ENCODE data around the gene DNM2.

The DNM2 gene

DNA sequence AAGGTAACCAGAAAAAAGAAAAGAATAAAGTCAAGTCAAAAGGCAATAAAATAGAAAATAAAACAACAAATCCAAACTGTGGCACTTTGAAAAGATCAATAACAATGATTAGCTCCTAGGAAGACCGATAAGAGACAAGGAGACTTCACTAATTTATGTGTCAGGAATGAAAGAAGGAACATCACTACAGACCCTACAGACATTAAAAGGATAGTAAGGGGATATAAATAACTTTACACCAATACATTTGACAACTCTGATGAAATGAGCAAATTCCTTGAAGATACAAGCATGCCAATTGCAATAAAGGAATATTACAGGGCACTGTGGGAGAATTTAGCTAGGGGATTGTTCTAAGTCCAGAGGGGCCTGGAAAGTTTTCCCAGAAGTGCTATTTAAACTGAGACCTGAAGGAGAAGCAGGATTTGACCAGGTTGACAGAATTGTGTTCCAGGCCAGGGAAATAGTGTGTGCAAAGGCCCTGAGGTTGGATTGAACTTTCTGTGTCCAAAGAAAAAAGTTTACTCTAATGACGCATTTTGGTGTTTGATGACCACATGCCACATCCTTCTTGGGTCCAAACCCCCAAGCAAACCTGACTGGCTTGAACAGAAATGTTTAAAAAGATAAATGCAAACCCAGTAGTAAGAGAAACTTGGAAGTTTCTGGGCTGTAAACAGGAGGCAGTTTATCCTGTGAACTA is 128.8 kb downstream of the DNM2 start:
- no peak overlapping the region for H3K4ac ChIP-seq (ENCODE audit: low read length)
- no peak overlapping the region for H2BK5ac ChIP-seq (ENCODE audit: low read length)
- no peak overlapping the region for H3K4me2 ChIP-seq (ENCODE audit: insufficient read depth, low read length, poor library complexity, severe bottlenecking)
- H2AFZ ChIP-seq (ENCODE audit: low read length), result no peak overlapping the region
- WGBS, 2 donors (ENCODE audit: extremely low coverage in 2 of 2, insufficient read length in 2 of 2, insufficient replicate concordance in 1 of 2), result no CpG with 5 or more reads among the region's 2 CpGs
- H2AK5ac ChIP-seq (ENCODE audit: low read depth, low read length), result no peak overlapping the region
- H3K27me3 ChIP-seq (ENCODE audit: control insufficient read depth in 3 of 3, insufficient read depth in 3 of 3, low read depth in 1 of 3, low read length in 3 of 3), result no peaks in the 10 kb centered on the region
- H3K27ac ChIP-seq (replicated peaks; ENCODE audit: low read length), result no peak overlapping the region
- DNase-seq (ENCODE audit: low spot score), result no peak
- H3K4me1 ChIP-seq (ENCODE audit: control insufficient read depth in 2 of 2, insufficient read depth in 1 of 2, low read depth in 1 of 2, low read length in 2 of 2), result no peaks in the 10 kb centered on the region
- H3K14ac ChIP-seq (ENCODE audit: low read length), result no peak overlapping the region
- H3K4me3 ChIP-seq (ENCODE audit: low read length in 2 of 2), result no peak overlapping the region
- no peak overlapping the region for H3K18ac ChIP-seq (ENCODE audit: low read length)
- no peak overlapping the region for H2BK120ac ChIP-seq (ENCODE audit: low read depth, low read length)
- no peaks in the 10 kb centered on the region for H3K36me3 ChIP-seq (replicated peaks in 1 of 2; ENCODE audit: control insufficient read depth in 2 of 2, insufficient read depth in 2 of 2, low read length in 2 of 2)
- no peak overlapping the region for H4K91ac ChIP-seq (ENCODE audit: low read depth, low read length, poor library complexity)
- peaks cover 3% of the 10 kb centered on the region for H3K79me1 ChIP-seq (ENCODE audit: low read depth, low read length)
- H3K9me3 ChIP-seq (replicated peaks in 1 of 2; ENCODE audit: control insufficient read depth in 2 of 2, insufficient read depth in 1 of 2, low read depth in 1 of 2, low read length in 2 of 2), result peaks cover 3 to 4% of the 10 kb centered on the region in 2 donors
- no peak overlapping the region for H2BK12ac ChIP-seq (ENCODE audit: low read length)
- no peak overlapping the region for H4K8ac ChIP-seq (ENCODE audit: low read depth, low read length)
- no peak overlapping the region for H2BK15ac ChIP-seq (ENCODE audit: low read length)
- H3K23ac ChIP-seq (ENCODE audit: low read depth, low read length, poor library complexity), result no peak overlapping the region
- no peak overlapping the region for H3K9ac ChIP-seq (ENCODE audit: low read depth, low read length, poor library complexity)

DNA sequence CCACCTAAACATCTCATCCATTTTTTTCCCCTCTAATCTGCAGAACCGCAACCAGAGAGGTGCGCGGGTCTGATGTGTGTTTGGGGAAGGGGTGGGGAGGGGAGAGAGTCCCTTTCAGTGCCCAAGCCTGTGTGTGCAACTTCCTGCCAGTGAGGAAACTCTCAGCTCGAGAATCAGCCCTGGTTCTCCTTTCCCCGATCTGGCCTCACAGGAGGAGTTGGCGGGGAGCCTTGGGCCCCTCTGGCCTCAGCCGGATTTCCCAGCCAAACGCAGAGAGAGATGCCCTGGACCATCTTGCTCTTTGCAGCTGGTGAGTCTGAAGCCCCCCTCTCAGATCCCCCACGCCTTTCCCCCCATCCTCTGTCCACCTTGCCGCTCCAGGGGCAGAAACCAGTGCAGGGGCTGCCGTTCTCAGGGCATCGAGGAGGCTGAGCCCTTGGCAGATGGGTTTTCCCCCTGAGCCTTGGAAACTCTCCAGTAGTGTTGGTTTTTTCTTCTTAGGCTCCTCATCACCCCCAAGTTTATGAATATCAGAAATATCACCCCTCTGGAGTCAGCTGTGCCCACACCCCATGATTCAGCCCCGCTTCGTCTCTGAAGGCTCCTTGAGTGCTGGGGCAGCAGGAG is 130.5 kb downstream of the DNM2 start, which contains the start of gene C19orf38:
TSS of gene C19orf38 (plus strand) at position 186 of the 627 bp plus-strand sequence. CDS start at position 280, 94 bp downstream.
- Histone ChIP-seq H4K8ac (ENCODE audit: low read depth, low read length) (no peak within 1 kb of the TSS), H3K36me3 (replicated peaks in 1 of 2; ENCODE audit: control insufficient read depth in 2 of 2, insufficient read depth in 2 of 2, low read length in 2 of 2) (no peaks in the 10 kb centered on the region), H3K23ac (ENCODE audit: low read depth, low read length, poor library complexity) (no peak within 1 kb of the TSS), H3K27me3 (ENCODE audit: control insufficient read depth in 3 of 3, insufficient read depth in 3 of 3, low read depth in 1 of 3, low read length in 3 of 3) (no peaks in the 10 kb centered on the region), H3K9me3 (replicated peaks in 1 of 2; ENCODE audit: control insufficient read depth in 2 of 2, insufficient read depth in 1 of 2, low read depth in 1 of 2, low read length in 2 of 2) (peaks cover 3 to 4% of the 10 kb centered on the region in 2 donors), H4K91ac (ENCODE audit: low read depth, low read length, poor library complexity) (no peak within 1 kb of the TSS), H2AFZ (ENCODE audit: low read length) (peak within 1 kb of the TSS; percentile 74), H3K9ac (ENCODE audit: low read depth, low read length, poor library complexity) (peak within 1 kb of the TSS; percentile 63), H3K18ac (ENCODE audit: low read length) (no peak within 1 kb of the TSS), H3K4me3 (ENCODE audit: low read length in 2 of 2) (no peak within 1 kb of the TSS), H3K79me1 (ENCODE audit: low read depth, low read length) (peaks cover 3% of the 10 kb centered on the region), H2BK120ac (ENCODE audit: low read depth, low read length) (no peak within 1 kb of the TSS), H2AK5ac (ENCODE audit: low read depth, low read length) (no peak within 1 kb of the TSS), H3K27ac (replicated peaks; ENCODE audit: low read length) (no peak within 1 kb of the TSS), H3K14ac (ENCODE audit: low read length) (no peak within 1 kb of the TSS), H2BK5ac (ENCODE audit: low read length) (no peak within 1 kb of the TSS), H2BK12ac (ENCODE audit: low read length) (no peak within 1 kb of the TSS), H3K4me1 (ENCODE audit: control insufficient read depth in 2 of 2, insufficient read depth in 1 of 2, low read depth in 1 of 2, low read length in 2 of 2) (no peaks in the 10 kb centered on the region), H3K4ac (ENCODE audit: low read length) (no peak within 1 kb of the TSS), H2BK15ac (ENCODE audit: low read length) (no peak within 1 kb of the TSS), H3K4me2 (ENCODE audit: insufficient read depth, low read length, poor library complexity, severe bottlenecking) (no peak within 1 kb of the TSS)
- WGBS, 2 donors (ENCODE audit: extremely low coverage in 2 of 2, insufficient read length in 2 of 2, insufficient replicate concordance in 1 of 2), result no CpG with 5 or more reads among the region's 14 CpGs
- DNase-seq (ENCODE audit: low spot score), result no peak

DNA sequence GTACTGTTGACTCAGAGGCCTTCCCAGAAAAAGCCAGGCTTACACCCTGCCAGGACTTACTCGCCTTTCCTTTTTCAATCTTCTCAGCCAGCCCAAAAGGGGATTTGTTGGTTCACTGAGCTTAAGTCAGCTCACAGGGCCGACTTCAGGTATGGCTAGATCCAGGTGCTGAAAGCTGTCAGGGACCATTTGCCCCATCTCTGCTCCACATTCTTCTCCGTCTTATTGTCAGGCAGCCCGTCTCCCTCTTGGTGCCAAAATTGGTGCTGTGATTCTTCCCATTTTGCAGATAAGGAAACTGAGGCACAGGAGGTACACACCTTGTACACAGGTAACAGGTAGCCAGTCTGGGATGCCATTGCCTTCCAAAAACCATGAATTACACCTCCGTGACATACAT is 132.8 kb downstream of the DNM2 start:
- Histone ChIP-seq H3K27ac (replicated peaks; ENCODE audit: low read length) (no peak overlapping the region), H2AFZ (ENCODE audit: low read length) (no peak overlapping the region), H3K14ac (ENCODE audit: low read length) (no peak overlapping the region), H4K8ac (ENCODE audit: low read depth, low read length) (no peak overlapping the region), H3K79me1 (ENCODE audit: low read depth, low read length) (peaks cover 3% of the 10 kb centered on the region), H3K9ac (ENCODE audit: low read depth, low read length, poor library complexity) (no peak overlapping the region), H3K4me2 (ENCODE audit: insufficient read depth, low read length, poor library complexity, severe bottlenecking) (no peak overlapping the region), H3K4me1 (ENCODE audit: control insufficient read depth in 2 of 2, insufficient read depth in 1 of 2, low read depth in 1 of 2, low read length in 2 of 2) (no peaks in the 10 kb centered on the region), H2BK120ac (ENCODE audit: low read depth, low read length) (no peak overlapping the region), H2AK5ac (ENCODE audit: low read depth, low read length) (peak overlapping the region; percentile 70), H3K4ac (ENCODE audit: low read length) (no peak overlapping the region), H4K91ac (ENCODE audit: low read depth, low read length, poor library complexity) (no peak overlapping the region), H3K27me3 (ENCODE audit: control insufficient read depth in 3 of 3, insufficient read depth in 3 of 3, low read depth in 1 of 3, low read length in 3 of 3) (no peaks in the 10 kb centered on the region), H3K36me3 (replicated peaks in 1 of 2; ENCODE audit: control insufficient read depth in 2 of 2, insufficient read depth in 2 of 2, low read length in 2 of 2) (no peaks in the 10 kb centered on the region), H3K9me3 (replicated peaks in 1 of 2; ENCODE audit: control insufficient read depth in 2 of 2, insufficient read depth in 1 of 2, low read depth in 1 of 2, low read length in 2 of 2) (peaks cover 3 to 4% of the 10 kb centered on the region in 2 donors), H2BK12ac (ENCODE audit: low read length) (no peak overlapping the region), H2BK15ac (ENCODE audit: low read length) (no peak overlapping the region), H3K4me3 (ENCODE audit: low read length in 2 of 2) (peak overlapping the region in 1 of 2 donors; percentile 2), H3K18ac (ENCODE audit: low read length) (no peak overlapping the region), H3K23ac (ENCODE audit: low read depth, low read length, poor library complexity) (no peak overlapping the region), H2BK5ac (ENCODE audit: low read length) (peak overlapping the region; percentile 66)
- no peak for DNase-seq (ENCODE audit: low spot score)
- WGBS, 2 donors (ENCODE audit: extremely low coverage in 2 of 2, insufficient read length in 2 of 2, insufficient replicate concordance in 1 of 2), result no CpG with 5 or more reads among the region's 5 CpGs

- Histone ChIP-seq H3K4me3 (ENCODE audit: low read length in 2 of 2) (no peak overlapping the region), H3K4me2 (ENCODE audit: insufficient read depth, low read length, poor library complexity, severe bottlenecking) (no peak overlapping the region), H3K79me1 (ENCODE audit: low read depth, low read length) (peaks cover 3% of the 10 kb centered on the region), H4K8ac (ENCODE audit: low read depth, low read length) (no peak overlapping the region), H2BK12ac (ENCODE audit: low read length) (no peak overlapping the region), H3K14ac (ENCODE audit: low read length) (no peak overlapping the region), H2BK120ac (ENCODE audit: low read depth, low read length) (no peak overlapping the region), H3K18ac (ENCODE audit: low read length) (no peak overlapping the region), H3K27me3 (ENCODE audit: control insufficient read depth in 3 of 3, insufficient read depth in 3 of 3, low read depth in 1 of 3, low read length in 3 of 3) (no peaks in the 10 kb centered on the region), H3K27ac (replicated peaks; ENCODE audit: low read length) (no peak overlapping the region), H3K9me3 (replicated peaks in 1 of 2; ENCODE audit: control insufficient read depth in 2 of 2, insufficient read depth in 1 of 2, low read depth in 1 of 2, low read length in 2 of 2) (peaks cover 0 to 4% of the 10 kb centered on the region in 2 donors), H2BK15ac (ENCODE audit: low read length) (no peak overlapping the region), H2AK5ac (ENCODE audit: low read depth, low read length) (no peak overlapping the region), H2BK5ac (ENCODE audit: low read length) (no peak overlapping the region), H3K4me1 (ENCODE audit: control insufficient read depth in 2 of 2, insufficient read depth in 1 of 2, low read depth in 1 of 2, low read length in 2 of 2) (no peaks in the 10 kb centered on the region), H4K91ac (ENCODE audit: low read depth, low read length, poor library complexity) (no peak overlapping the region), H2AFZ (ENCODE audit: low read length) (no peak overlapping the region), H3K36me3 (replicated peaks in 1 of 2; ENCODE audit: control insufficient read depth in 2 of 2, insufficient read depth in 2 of 2, low read length in 2 of 2) (no peaks in the 10 kb centered on the region), H3K23ac (ENCODE audit: low read depth, low read length, poor library complexity) (no peak overlapping the region), H3K4ac (ENCODE audit: low read length) (no peak overlapping the region), H3K9ac (ENCODE audit: low read depth, low read length, poor library complexity) (no peak overlapping the region)
- no peak for DNase-seq (ENCODE audit: low spot score)
- WGBS, 2 donors (ENCODE audit: extremely low coverage in 2 of 2, insufficient read length in 2 of 2, insufficient replicate concordance in 1 of 2), result no CpG with 5 or more reads among the region's 7 CpGs
Measured at GRCh38 chr19:10852098-10852800, 134.4 kb downstream of the DNM2 start.

All from neuronal stem cell (in vitro differentiated cells).